ENCODE measurements around the gene PTGES3L.
"Not testable (repeated sequence)": the region's sequence is repeated elsewhere in the genome, so short reads cannot be mapped to it uniquely, and the experiment has no call there.

The PTGES3L gene

DNA sequence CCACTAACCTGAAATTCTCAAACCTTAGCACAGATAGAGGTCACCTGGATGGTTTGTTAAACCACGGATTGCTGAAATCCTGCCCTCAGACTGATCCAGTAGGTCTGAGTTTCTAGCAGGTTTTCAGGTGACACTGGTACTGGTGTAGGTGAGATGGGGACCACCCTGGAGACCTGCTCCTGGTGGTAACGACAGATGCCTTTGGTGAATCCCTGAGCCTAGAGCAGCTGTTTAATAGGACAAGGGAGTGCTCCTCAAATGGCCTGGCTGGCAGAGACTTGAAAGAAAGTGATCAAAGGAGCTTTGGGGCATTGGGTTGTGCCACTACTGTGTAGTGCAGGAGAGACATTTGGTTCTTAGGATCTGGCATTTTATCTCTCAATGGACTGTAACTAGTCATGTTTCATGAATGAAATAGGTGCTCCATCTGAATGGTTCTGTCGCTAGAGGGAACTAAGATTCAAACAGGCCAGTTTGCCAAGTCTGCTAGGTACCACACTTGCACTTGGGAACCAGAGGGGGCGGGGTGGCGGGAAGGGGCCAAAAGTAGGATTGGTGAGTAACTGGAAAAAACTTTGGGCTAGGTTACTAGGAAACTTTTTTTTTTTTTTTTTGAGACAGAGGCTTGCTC is 23.8 kb upstream of the PTGES3L start:
- ATAC-seq (replicated peaks), result no peak
- DNase-seq, result no peak
- no peaks in the 10 kb centered on the region for H3K27me3 Mint-ChIP-seq
- peaks cover 60% of the 10 kb centered on the region for H3K36me3 Mint-ChIP-seq (ENCODE audit: insufficient read depth)
- H3K9me3 Mint-ChIP-seq, result no peaks in the 10 kb centered on the region
- H3K4me1 Mint-ChIP-seq (ENCODE audit: low read depth in 2 of 2), result peaks cover 19 to 21% of the 10 kb centered on the region in 2 donors
- H3K4me3 Mint-ChIP-seq, result no peak overlapping the region
- H3K27ac Mint-ChIP-seq, result peak overlapping the region in 1 of 2 donors; percentile 44

DNA sequence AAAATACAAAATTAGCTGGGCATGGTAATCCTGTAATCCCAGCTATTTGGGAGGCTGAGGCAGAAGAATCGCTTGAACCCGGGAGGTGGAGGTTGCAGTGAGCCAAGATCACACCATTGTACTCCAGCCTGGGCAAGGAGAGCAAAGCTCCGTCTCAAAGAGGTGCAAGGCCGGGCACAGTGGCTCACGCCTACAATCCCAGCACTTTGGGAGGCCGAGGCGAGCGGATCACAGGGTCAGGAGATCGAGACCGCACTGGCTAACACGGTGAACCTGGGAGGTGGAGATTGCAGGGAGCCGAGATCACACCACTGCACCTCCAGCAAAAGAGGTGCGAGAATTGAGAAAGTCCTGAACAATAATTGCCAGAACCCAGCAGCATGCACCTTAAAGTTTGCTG is 21.0 kb upstream of the PTGES3L start:
- not testable (repeated sequence) for H3K9me3 Mint-ChIP-seq; DNase-seq; ATAC-seq (replicated peaks); H3K27me3 Mint-ChIP-seq; H3K4me3 Mint-ChIP-seq
- Mint-ChIP-seq H3K36me3 (ENCODE audit: insufficient read depth) (peaks cover 67% of the 10 kb centered on the region), H3K27ac (peak overlapping the region; percentile 41 to 80), H3K4me1 (ENCODE audit: low read depth in 2 of 2) (peaks cover 20 to 23% of the 10 kb centered on the region in 2 donors)

DNA sequence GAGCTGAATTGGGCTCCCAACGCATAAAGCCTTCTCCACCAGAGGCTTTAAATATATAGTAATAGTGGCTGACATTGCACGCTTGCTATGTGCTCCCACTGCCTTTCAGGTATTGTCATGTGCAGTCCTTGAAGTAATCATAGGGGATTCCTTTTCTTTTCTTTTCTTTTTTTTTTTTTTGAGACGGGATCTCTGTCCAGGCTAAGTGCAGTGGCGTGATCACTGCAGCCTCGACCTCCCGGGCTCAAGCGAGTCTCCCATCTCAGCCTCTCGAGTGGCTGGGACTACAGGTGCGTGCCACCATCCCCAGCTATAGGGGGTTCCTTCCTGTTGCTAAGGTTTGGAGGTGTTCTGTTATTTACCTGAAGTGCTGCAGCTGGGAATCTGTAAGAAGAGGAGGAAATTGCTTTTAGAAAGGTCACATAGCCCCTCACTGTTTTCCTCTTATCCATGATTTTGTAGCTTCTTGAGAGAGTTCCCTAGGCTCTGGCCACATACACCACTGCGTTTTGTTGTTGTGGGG is 19.2 kb upstream of the PTGES3L start:
- peaks cover 60% of the 10 kb centered on the region for H3K36me3 Mint-ChIP-seq (ENCODE audit: insufficient read depth)
- H3K27ac Mint-ChIP-seq, result peak overlapping the region; percentile 99
- peak overlapping the region; percentile 92 to 93 for H3K4me3 Mint-ChIP-seq
- H3K9me3 Mint-ChIP-seq, result no peaks in the 10 kb centered on the region
- H3K27me3 Mint-ChIP-seq, result no peaks in the 10 kb centered on the region
- DNase-seq (no peak), ATAC-seq (replicated peaks) (no peak)
- H3K4me1 Mint-ChIP-seq (ENCODE audit: low read depth in 2 of 2), result peaks cover 20 to 23% of the 10 kb centered on the region in 2 donors

DNA sequence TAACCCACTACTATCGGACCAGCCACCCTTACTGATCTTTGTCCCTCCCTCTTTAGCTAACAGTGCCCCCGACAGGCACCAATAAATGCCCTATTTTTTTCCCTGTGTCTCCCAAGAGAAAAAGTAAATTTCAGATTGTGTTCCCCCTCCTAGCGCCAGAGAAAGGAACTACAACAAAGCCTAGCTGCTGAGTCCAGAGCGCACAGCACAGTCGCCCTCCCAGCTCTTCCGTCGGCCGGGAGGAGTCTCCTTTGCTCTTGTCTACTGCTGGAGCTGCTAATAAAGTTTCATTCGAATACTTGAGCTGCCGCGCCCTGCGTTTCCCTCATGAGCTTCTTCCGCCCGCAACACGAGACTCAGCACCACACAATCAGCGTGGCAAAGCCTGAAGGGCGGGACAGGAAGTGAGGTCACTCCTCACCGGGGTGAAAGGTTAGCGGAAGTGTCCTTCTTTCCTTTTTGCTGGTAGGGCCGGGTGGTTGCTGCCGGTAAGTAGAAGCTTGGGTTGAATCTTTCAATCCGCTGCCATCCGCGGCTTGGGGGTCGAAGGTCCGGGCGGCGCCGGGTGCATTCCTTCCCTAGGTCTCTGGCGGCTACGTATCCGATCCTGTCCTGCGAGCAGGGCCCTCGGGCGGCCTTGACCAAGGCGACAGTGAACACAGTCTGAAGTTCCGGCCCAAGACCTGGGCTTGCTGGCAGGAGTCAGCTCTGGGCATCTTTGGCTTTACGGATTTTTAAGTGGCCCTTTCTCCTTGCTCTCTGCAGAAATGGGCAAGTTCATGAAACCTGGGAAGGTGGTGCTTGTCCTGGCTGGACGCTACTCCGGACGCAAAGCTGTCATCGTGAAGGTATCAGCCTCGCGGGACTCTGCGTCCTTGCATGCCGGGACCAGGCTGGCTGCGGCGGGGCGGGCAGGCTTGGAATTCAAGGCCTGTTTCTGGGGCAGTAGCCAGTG is 18.4 kb upstream of the PTGES3L start, which contains the start of gene RPL27:
Gene RPL27 (plus strand): TSS at position 436 of the 955 bp plus-strand sequence. CDS start 332 bp downstream, at position 768.
- H3K27ac Mint-ChIP-seq, result peak within 1 kb of the TSS; percentile 99

DNA sequence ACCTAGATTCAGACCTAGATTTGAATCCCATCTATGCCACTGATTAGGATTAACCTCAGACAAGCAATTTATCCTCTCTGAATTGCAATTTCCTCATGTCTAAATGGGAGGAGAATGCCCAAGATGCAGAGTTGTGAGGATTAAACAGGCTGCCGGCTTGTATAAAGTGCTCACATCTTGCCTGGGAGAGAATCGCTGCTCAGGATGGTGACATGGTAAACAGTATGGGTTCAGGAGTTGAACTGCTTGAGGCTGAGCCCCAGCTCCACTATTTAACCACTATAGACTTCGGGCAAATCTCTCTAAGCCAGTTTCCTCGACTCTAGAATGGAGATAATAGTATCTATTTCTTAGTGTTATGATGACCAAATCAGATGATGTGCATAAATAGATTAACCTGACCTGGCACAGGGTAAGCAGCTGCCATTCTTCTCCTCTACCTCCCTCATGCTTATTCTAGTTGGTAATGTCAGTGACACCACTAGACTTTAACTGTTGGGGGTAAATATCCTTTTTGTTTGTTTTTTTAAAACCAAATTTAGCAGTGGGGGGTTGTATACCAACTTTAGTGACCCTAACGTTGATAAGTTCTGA is 17.6 kb upstream of the PTGES3L start:
- ATAC-seq (replicated peaks) (no peak), DNase-seq (no peak)
- peak overlapping the region; percentile 99 for H3K27ac Mint-ChIP-seq
- H3K9me3 Mint-ChIP-seq, result no peaks in the 10 kb centered on the region
- peaks cover 44% of the 10 kb centered on the region for H3K36me3 Mint-ChIP-seq (ENCODE audit: insufficient read depth)
- H3K4me3 Mint-ChIP-seq, result peak overlapping the region; percentile 92 to 93
- H3K4me1 Mint-ChIP-seq (ENCODE audit: low read depth in 2 of 2), result peaks cover 20 to 23% of the 10 kb centered on the region in 2 donors
- H3K27me3 Mint-ChIP-seq, result no peaks in the 10 kb centered on the region

More for the DNA sequence above, 18.4 kb upstream of the PTGES3L start, which contains the start of gene RPL27:
- Mint-ChIP-seq H3K4me3 (peak within 1 kb of the TSS; percentile 92 to 93), H3K27me3 (no peaks in the 10 kb centered on the region), H3K4me1 (ENCODE audit: low read depth in 2 of 2) (peaks cover 20 to 23% of the 10 kb centered on the region in 2 donors), H3K9me3 (no peaks in the 10 kb centered on the region), H3K36me3 (ENCODE audit: insufficient read depth) (peaks cover 52% of the 10 kb centered on the region)
- ATAC-seq (replicated peaks) (peak; percentile 93), DNase-seq (peak; percentile 98 to 99 (median 98))

DNA sequence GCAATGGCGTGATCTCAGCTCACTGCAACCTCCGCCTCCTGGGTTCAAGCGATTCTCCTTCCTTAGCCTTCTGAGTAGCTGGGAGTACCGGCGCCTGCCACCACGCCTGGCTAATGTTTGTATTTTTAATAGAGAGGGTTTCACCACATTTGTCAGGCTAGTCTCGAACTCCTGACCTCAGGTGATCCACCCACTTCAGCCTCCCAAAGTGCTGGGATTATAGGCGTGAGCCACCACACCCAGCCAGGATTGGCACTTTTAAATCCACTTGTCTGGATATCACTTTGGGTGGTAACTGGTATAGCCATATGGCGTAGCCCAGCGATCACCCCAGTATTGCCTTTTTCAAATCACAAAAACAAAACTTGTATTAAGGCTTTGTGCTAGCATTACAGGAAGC is 14.0 kb upstream of the PTGES3L start:
- Mint-ChIP-seq H3K27ac (peak overlapping the region in 1 of 2 donors; percentile 45), H3K36me3 (ENCODE audit: insufficient read depth) (peaks cover 44% of the 10 kb centered on the region)
- DNase-seq; H3K4me1 Mint-ChIP-seq (ENCODE audit: low read depth in 2 of 2); ATAC-seq (replicated peaks); H3K27me3 Mint-ChIP-seq; H3K9me3 Mint-ChIP-seq; H3K4me3 Mint-ChIP-seq: not testable (repeated sequence)

DNA sequence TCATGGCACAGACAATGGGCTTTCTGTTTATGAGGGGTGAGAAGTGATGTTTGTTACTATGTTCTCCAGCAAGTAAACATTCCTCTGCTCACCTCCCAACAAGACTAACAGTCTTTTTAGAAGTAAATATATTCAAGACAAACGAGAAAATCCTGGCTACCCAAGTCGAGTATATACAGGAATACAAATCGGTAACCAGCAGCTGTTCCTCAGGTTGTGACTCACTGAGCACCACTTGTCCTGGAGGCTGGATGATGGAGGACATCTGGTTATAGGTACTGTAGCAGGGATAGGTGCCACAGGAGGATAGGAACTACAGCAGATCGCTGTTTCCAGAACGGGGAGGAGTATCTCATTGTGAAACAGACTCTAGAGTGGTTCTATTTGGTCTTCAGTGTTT is 13.0 kb upstream of the PTGES3L start:
- Mint-ChIP-seq H3K27me3 (no peaks in the 10 kb centered on the region), H3K4me3 (no peak overlapping the region), H3K9me3 (no peaks in the 10 kb centered on the region), H3K4me1 (ENCODE audit: low read depth in 2 of 2) (peaks cover 2 to 3% of the 10 kb centered on the region in 2 donors), H3K27ac (no peak overlapping the region), H3K36me3 (ENCODE audit: insufficient read depth) (peaks cover 45% of the 10 kb centered on the region)
- no peak for DNase-seq
- no peak for ATAC-seq (replicated peaks)

DNA sequence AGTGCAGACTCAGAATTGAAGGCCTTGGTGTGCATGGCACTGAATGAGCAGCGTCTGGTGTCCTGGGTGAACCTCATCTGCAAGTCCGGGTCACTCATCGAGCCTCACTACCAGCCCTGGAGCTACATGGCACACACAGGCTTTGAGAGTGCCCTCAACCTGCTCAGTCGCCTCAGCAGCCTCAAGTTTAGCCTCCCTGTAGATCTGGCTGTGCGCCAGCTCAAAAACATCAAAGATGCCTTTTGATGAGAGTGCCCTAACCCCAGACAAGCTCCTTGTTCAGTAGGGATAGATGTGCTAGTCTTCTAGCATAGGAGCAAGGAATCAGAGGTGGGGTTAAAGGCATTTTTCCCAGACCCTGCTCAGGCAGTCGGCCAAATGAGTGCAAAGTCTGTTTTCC is 11.6 kb upstream of the PTGES3L start:
- Mint-ChIP-seq H3K27ac (no peak overlapping the region), H3K27me3 (no peaks in the 10 kb centered on the region), H3K36me3 (ENCODE audit: insufficient read depth) (peaks cover 57% of the 10 kb centered on the region), H3K4me1 (ENCODE audit: low read depth in 2 of 2) (no peaks in the 10 kb centered on the region), H3K9me3 (no peaks in the 10 kb centered on the region), H3K4me3 (no peak overlapping the region)
- DNase-seq, result no peak
- no peak for ATAC-seq (replicated peaks)

DNA sequence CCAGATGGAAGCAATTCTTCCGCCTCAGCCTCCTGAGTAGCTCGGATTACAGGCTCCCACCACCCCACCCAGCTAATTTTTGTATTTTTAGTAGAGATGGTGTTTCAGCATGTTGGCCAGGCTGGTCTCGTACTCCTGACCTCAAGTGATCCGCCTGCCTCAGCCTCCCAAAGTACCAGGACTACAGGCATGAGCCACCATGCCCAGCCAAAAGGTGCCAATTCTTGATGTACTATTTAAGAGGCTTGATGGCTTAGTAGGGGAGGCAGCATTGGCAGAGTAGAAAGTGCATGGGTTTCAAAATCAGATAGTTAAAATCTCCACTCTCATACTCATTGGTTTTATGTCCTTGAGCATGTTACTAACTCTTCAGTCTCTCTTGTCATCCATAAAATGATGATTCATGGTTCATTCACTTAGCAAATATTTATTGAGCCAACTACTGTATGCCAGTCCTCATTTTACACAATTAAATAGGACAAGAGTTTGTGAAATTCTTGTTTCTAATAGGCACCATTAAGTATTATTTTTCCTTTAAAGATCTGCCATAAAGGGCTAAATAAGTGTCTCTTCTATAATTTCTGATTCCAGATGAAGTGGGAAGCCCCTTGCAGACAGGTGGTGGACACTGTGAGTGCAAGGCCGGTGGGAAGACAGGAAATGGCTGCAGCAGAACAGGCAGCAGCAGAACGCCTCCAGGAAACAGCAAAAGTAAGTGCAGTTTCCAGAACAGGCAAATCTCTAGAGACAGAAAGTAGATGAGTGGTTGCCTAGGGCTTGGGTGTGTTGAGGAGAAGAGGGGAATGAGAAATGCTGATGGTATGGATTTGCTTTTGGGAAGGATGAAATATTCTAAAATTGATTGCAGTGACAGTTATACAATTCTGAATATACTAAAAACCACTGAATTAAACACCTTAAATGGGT is 10.1 kb upstream of the PTGES3L start:
- no peaks in the 10 kb centered on the region for H3K27me3 Mint-ChIP-seq
- peak overlapping the region in 1 of 2 donors; percentile 23 for H3K27ac Mint-ChIP-seq
- no peaks in the 10 kb centered on the region for H3K9me3 Mint-ChIP-seq
- ATAC-seq (replicated peaks) (no peak), DNase-seq (no peak)
- no peaks in the 10 kb centered on the region for H3K4me1 Mint-ChIP-seq (ENCODE audit: low read depth in 2 of 2)
- H3K36me3 Mint-ChIP-seq (ENCODE audit: insufficient read depth), result peaks cover 67% of the 10 kb centered on the region
- H3K4me3 Mint-ChIP-seq, result no peak overlapping the region

DNA sequence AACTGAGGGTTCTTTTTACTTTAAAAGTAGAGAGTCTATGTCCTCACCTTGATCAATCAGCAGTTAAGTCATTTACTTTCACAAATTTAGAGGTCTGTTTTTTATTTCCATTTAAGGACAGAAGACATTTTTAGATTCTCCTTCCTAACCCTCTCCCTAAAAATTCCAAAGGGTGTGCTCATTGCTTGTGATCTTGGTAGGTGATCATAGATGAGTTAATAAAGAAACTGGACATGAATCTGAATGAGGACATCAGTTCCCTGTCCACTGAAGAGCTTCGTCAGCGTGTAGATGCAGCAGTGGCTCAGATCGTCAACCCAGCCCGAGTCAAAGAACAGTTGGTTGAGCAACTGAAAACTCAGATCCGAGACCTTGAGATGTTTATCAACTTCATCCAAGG is 9.3 kb upstream of the PTGES3L start:
- DNase-seq (no peak), ATAC-seq (replicated peaks) (no peak)
- Mint-ChIP-seq H3K27ac (peak overlapping the region in 1 of 2 donors; percentile 35), H3K9me3 (no peaks in the 10 kb centered on the region), H3K36me3 (ENCODE audit: insufficient read depth) (peaks cover 72% of the 10 kb centered on the region), H3K4me1 (ENCODE audit: low read depth in 2 of 2) (no peaks in the 10 kb centered on the region), H3K4me3 (no peak overlapping the region), H3K27me3 (no peaks in the 10 kb centered on the region)

DNA sequence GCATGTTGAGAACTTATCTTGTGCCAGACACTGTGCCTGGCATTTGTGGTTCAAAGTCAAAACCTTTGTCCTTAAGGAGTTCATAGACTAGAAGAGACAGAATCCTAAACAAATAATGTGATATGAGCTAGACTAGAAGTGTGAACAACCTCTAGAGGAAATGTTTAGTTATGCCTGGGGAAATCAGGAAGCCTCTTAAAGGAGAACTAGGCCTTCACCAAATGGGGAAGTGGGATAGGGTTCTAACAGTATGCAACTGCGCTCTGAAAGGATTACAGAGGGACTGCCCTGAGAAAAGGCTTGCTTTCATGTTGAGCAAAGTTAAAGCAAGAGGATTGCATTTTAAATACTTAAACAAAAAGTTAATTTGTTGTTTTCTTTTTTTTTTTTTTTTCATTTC is 5.3 kb upstream of the PTGES3L start:
- H3K4me3 Mint-ChIP-seq, result no peak overlapping the region
- ATAC-seq (replicated peaks) (no peak), DNase-seq (no peak)
- no peaks in the 10 kb centered on the region for H3K9me3 Mint-ChIP-seq
- peaks cover 14 to 18% of the 10 kb centered on the region in 2 donors for H3K4me1 Mint-ChIP-seq (ENCODE audit: low read depth in 2 of 2)
- peak overlapping the region in 1 of 2 donors; percentile 62 for H3K27ac Mint-ChIP-seq
- peaks cover 72% of the 10 kb centered on the region for H3K36me3 Mint-ChIP-seq (ENCODE audit: insufficient read depth)
- H3K27me3 Mint-ChIP-seq, result no peaks in the 10 kb centered on the region

DNA sequence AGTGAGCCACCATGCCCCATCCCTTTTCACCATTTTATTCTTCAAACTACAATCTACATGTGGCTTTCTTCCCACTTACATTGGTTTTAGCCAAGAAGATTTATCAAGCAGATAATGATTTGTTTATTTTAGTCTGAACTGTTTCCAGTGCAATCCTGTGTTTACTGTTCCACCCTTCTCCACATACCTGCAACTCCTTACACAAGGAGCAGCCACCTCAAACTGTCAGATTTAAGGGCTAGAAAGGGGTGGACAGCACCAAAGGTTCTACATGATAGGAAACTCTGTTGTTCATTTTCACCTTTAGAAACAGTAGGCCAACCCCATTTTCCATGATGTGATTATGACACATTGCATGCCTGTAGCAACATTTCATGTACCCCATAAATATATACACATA is 2.4 kb upstream of the PTGES3L start:
- Mint-ChIP-seq H3K27ac (peak overlapping the region; percentile 28 to 97), H3K36me3 (ENCODE audit: insufficient read depth) (peaks cover 52% of the 10 kb centered on the region), H3K4me1 (ENCODE audit: low read depth in 2 of 2) (peaks cover 22 to 28% of the 10 kb centered on the region in 2 donors), H3K27me3 (no peaks in the 10 kb centered on the region), H3K4me3 (peak overlapping the region; percentile 93 to 95), H3K9me3 (no peaks in the 10 kb centered on the region)
- DNase-seq, result no peak
- ATAC-seq (replicated peaks), result no peak
